Measurements from ENCODE around the gene TBC1D2.
A peak's percentile ranks its signal among the peaks of the same experiment; 100 is the strongest.
"Not testable (repeated sequence)": the region's sequence is repeated elsewhere in the genome, so short reads cannot be mapped to it uniquely, and the experiment has no call there.

Gene TBC1D2

GRCh38 chr9:98178874-98179850 is 76.3 kb downstream of the TBC1D2 start:
- Histone ChIP-seq H3K4me3 (no peak overlapping the region), H3K27ac (no peak overlapping the region)

- Histone ChIP-seq H3K4me3 (no peak overlapping the region), H3K27ac (no peak overlapping the region)
Observed at GRCh38 chr9:98176391-98177259, 78.8 kb downstream of the TBC1D2 start.

- no peak overlapping the region for H3K27ac ChIP-seq
Observed at GRCh38 chr9:98175762-98176161, 79.7 kb downstream of the TBC1D2 start.

GRCh38 chr9:98175028-98175569 is 80.3 kb downstream of the TBC1D2 start:
- peak overlapping the region in 1 of 21 experiments; percentile 18 for H3K27ac ChIP-seq
- no peak overlapping the region for H3K4me3 ChIP-seq

More at GRCh38 chr9:98175762-98176161, 79.7 kb downstream of the TBC1D2 start:
- no peak overlapping the region for H3K4me3 ChIP-seq

- not testable (repeated sequence) for H3K4me3 ChIP-seq, H3K27ac ChIP-seq
Observed at GRCh38 chr9:98174502-98174918, 80.9 kb downstream of the TBC1D2 start.

GRCh38 chr9:98173181-98173580 is 82.3 kb downstream of the TBC1D2 start:
- no peak overlapping the region for H3K27ac ChIP-seq
- no peak overlapping the region for H3K4me3 ChIP-seq

GRCh38 chr9:98172604-98173003 is 82.8 kb downstream of the TBC1D2 start:
- H3K4me3 ChIP-seq = no peak overlapping the region
- no peak overlapping the region for H3K27ac ChIP-seq

GRCh38 chr9:98171176-98171925 is 84.1 kb downstream of the TBC1D2 start:
- Histone ChIP-seq H3K4me3 (no peak overlapping the region), H3K27ac (no peak overlapping the region)

- Histone ChIP-seq H3K4me3 (no peak overlapping the region), H3K27ac (peak overlapping the region in 11 of 21 experiments; percentile 3 to 83 (median 48))
Observed at GRCh38 chr9:98168941-98169488, 86.4 kb downstream of the TBC1D2 start.

GRCh38 chr9:98168153-98168780 is 87.2 kb downstream of the TBC1D2 start:
- Histone ChIP-seq H3K4me3 (no peak overlapping the region), H3K27ac (peak overlapping the region in 7 of 21 experiments; percentile 32 to 83 (median 70))

- H3K27ac ChIP-seq = no peak overlapping the region
- H3K4me3 ChIP-seq = no peak overlapping the region
Observed at GRCh38 chr9:98164912-98165311, 90.5 kb downstream of the TBC1D2 start.

GRCh38 chr9:98162613-98163012 is 92.8 kb downstream of the TBC1D2 start:
- Histone ChIP-seq H3K4me3 (no peak overlapping the region), H3K27ac (peak overlapping the region in 2 of 21 experiments; percentile 45 to 50)

- no peak overlapping the region for H3K4me3 ChIP-seq
- H3K27ac ChIP-seq = no peak overlapping the region
Observed at GRCh38 chr9:98161851-98162250, 93.6 kb downstream of the TBC1D2 start.

- H3K27ac ChIP-seq = no peak overlapping the region
- H3K4me3 ChIP-seq = no peak overlapping the region
Observed at GRCh38 chr9:98159790-98160189, 95.7 kb downstream of the TBC1D2 start.

GRCh38 chr9:98159301-98159700 is 96.1 kb downstream of the TBC1D2 start:
- H3K4me3 ChIP-seq = no peak overlapping the region
- no peak overlapping the region for H3K27ac ChIP-seq

GRCh38 chr9:98158071-98158831 is 97.2 kb downstream of the TBC1D2 start:
- Histone ChIP-seq H3K27ac (no peak overlapping the region), H3K4me3 (no peak overlapping the region)

- no peak overlapping the region for H3K27ac ChIP-seq
- H3K4me3 ChIP-seq = no peak overlapping the region
Observed at GRCh38 chr9:98157372-98157771, 98.1 kb downstream of the TBC1D2 start.

GRCh38 chr9:98154678-98155077 is 100.8 kb downstream of the TBC1D2 start:
- H3K27ac ChIP-seq = no peak overlapping the region
- H3K4me3 ChIP-seq = no peak overlapping the region

Data from skin epidermis (tissue), 12 donors.